GM12878 (cell line): ENCODE results near the gene TSC22D3. TPM values are rescaled to one million over a fixed set of nuclear protein-coding genes. Genes with fewer than 3 reads are reported as not detected.

Source experiments
- ATAC-seq: fragments of 200-7000 bp; cut with Tn5 transposase; 3 replicates; pipeline ENCODE4 v1.9.1; 2020; ENCODE audit warnings: mild to moderate bottlenecking, moderate library complexity
- BruUV-seq: library from RNA; stranded (reverse); fragments of 400-500 nt; replicated peaks from 2 replicates; lab custom pipeline; 2021; lab: Mats Ljungman, UMichigan
- CTCF ChIA-PET: fragments of 300-600 bp; sonication (Branson Sonifier 250); formaldehyde crosslinking; extraction: SDS; loops from one replicate; lab custom pipeline; 2021; ENCODE audit warnings: inconsistent platforms; lab: Yijun Ruan, JAX
- POLR2A ChIA-PET: fragments of 350-600 bp; formaldehyde crosslinking; extraction: SDS; loops from one replicate; lab custom pipeline; 2021; ENCODE audit warnings: inconsistent platforms; lab: Charles Lee
- RAD21 ChIA-PET: fragments of 300-600 bp; sonication (Branson Sonifier 250); formaldehyde crosslinking; loops from one replicate; lab custom pipeline; 2023; ENCODE audit warnings: antibody characterized with exemption; ENCODE audit not compliant: unreplicated experiment; lab: Charles Lee
- SMC1A ChIA-PET: fragments of 300-600 bp; sonication (Branson Sonifier 250); formaldehyde crosslinking; loops from one replicate; lab custom pipeline; 2023; ENCODE audit not compliant: unreplicated experiment, uncharacterized antibody; lab: Charles Lee
- DNase-seq: peaks from one replicate; pipeline ENCODE4 v3.0.0-alpha.2; 2011; ENCODE audit warnings: low read depth, low spot score
- FAIRE-seq: peaks from 3 replicates; lab custom pipeline; 2011; peaks lifted over from hg19 to GRCh38; lab: Jason Lieb, UNC
- H2AFZ ChIP-seq: 2 replicates; pipeline ENCODE4 v1.6.0; 2011; ENCODE audit warnings: low read depth, low read length, control low read depth; ENCODE audit not compliant: control insufficient read depth
- H3K27ac ChIP-seq: 2 replicates; pipeline ENCODE4 v1.5.1; 2011; ENCODE audit warnings: control low read depth; ENCODE audit not compliant: control insufficient read depth, insufficient read depth
- H3K27me3 ChIP-seq, 2 experiments: replicated peaks in 1 of 2; 2 replicates each; pipeline versions ENCODE4 v1.6.0 to v1.6.1; 2011; ENCODE audit warnings: low read length in 1 of 2; ENCODE audit not compliant: control insufficient read depth in 2 of 2, insufficient read depth in 2 of 2
- H3K36me3 ChIP-seq, 2 experiments: 2 replicates each; pipeline ENCODE4 v1.5.1; 2011; ENCODE audit warnings: low read length in 1 of 2; ENCODE audit not compliant: control insufficient read depth in 2 of 2, insufficient read depth in 2 of 2
- H3K4me1 ChIP-seq: 2 replicates; pipeline ENCODE4 v1.6.1; 2011; ENCODE audit warnings: mild to moderate bottlenecking, low read length, moderate library complexity, mixed read lengths; ENCODE audit not compliant: control insufficient read depth, insufficient read depth
- H3K4me2 ChIP-seq: 2 replicates; pipeline ENCODE4 v1.6.0; 2011; ENCODE audit warnings: control low read depth; ENCODE audit not compliant: control insufficient read depth, insufficient read depth
- H3K4me3 ChIP-seq: fragments of 200-600 bp; sonication (generic); 2 replicates; pipeline ENCODE4 v1.5.1; 2016
- H3K79me2 ChIP-seq: 2 replicates; pipeline ENCODE4 v1.6.0; 2011; ENCODE audit warnings: low read length; ENCODE audit not compliant: control insufficient read depth, insufficient read depth
- H3K9ac ChIP-seq: 2 replicates; pipeline ENCODE4 v1.8.0; 2011; ENCODE audit warnings: low read length, control low read depth, mixed read lengths; ENCODE audit not compliant: control insufficient read depth, insufficient read depth
- H3K9me3 ChIP-seq: replicated peaks from 3 replicates; pipeline ENCODE4 v1.5.1; 2011; ENCODE audit warnings: mild to moderate bottlenecking, low read length; ENCODE audit not compliant: control insufficient read depth, insufficient read depth
- H4K20me1 ChIP-seq: 2 replicates; pipeline ENCODE4 v1.6.0; 2011; ENCODE audit not compliant: control insufficient read depth, insufficient read depth
- KAT2A ChIP-seq: conservative IDR thresholded peaks from 2 replicates; pipeline ENCODE4 v1.6.1; 2011; ENCODE audit warnings: low read depth, low read length; ENCODE audit not compliant: control insufficient read depth
- WGBS: methylation state at CpG from one replicate; pipeline ENCODE4 v1.1.6; 2016; ENCODE audit warnings: low lambda C conversion rate; ENCODE audit not compliant: insufficient replicate concordance, insufficient coverage; ENCODE audit errors: missing lambda C conversion rate; 5-methylcytosine and 5-hydroxymethylcytosine counted together
- in situ Hi-C: fragments of 300-500 bp; cut with MboI; formaldehyde crosslinking; loops from 9 replicates; pipeline ENCODE4 v1.14.3; 2018; ENCODE audit warnings: mixed read lengths
- intact Hi-C: fragments of 100-400 bp; cut with micrococcal nuclease; formaldehyde crosslinking; loops from one replicate; pipeline ENCODE4 v1.14.2; 2022; ENCODE audit not compliant: unreplicated experiment
- polyA plus RNA-seq, 11 experiments: library from polyadenylated mRNA; depleted of rRNA in 4 of 11; unstranded in 6 of 11; stranded (reverse) in 5 of 11; fragments of >200 nt; fragmentation: Nextera tagmentation in 4 of 11; fragmentation: Illumina TruSeq in 1 of 11; extraction: Ambion mirVana in 4 of 11; extraction: Trizol in 1 of 11; gene quantifications; 1 replicate in 1 of 11; 2 replicates in 10 of 11; pipeline versions ENCODE4 v1.2.1 to v1.2.3, GENCODE V29; 2011 to 2016; ENCODE audit warnings: inconsistent platforms in 2 of 11, missing spikeins in 2 of 11, low read depth in 1 of 11
- total RNA-seq, 4 experiments: library from RNA; depleted of rRNA in 3 of 4; stranded (reverse); fragments of >200 nt in 3 of 4; fragmentation: Illumina TruSeq in 1 of 4; extraction: Trizol in 1 of 4; gene quantifications; 2 replicates each; pipeline versions ENCODE4 v1.2.1 to v1.2.3, GENCODE V29; 2013 to 2021
- TF ChIP-seq, protein P1 (sequence below): fragments of 450-650 bp; IDR thresholded peaks from 2 replicates; pipeline ENCODE4 v1.6.1; 2016; ENCODE audit warnings: mild to moderate bottlenecking

The TSC22D3 gene
- total and polyA plus RNA-seq, 10 of the 15 experiments (the other 5 are each of a cell fraction or from before 2014, with no cell fraction given): 4.6 to 122 (median 16.1) TPM

DNA sequence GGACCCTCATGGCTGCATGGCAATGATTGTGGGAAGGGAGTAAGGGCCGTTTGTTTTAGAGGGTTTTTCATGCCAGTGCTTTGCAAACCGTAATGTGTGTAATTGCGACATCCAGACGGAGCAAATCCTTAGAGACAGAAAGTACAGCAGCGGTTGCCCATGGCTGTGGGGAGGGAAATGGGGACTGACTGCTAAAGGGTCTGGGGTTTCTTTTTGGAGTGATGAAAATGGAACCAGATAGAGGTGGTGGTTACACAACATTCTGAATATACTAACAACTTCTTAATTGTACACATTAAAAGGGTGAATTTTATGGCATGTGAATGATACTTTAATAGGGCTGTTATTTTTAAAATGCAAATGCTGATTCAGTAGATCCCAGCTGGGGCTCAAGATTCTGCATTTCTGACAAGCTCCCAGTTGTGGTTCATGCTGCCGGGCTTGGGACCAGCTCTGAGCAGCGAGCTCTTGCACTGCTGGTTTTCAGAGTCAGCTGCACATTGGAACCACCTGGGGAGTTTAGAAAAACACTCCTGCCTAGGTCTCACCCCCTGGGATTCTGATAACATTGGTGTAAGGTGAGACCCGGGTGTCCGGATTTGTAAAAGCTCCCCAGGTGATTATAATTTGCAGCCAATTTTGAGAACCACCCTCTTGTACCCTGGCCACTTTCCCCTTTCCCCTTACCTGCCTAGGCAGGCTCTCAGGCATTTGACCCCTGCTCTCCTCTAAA, 99.6 kb downstream of the TSC22D3 start:
- no peak overlapping the region for H2AFZ ChIP-seq
- no peaks in the 10 kb centered on the region; a peak in 1 of 4 replicates for H3K27me3 ChIP-seq
- FAIRE-seq: no peak
- DNase-seq: no peak
- TF ChIP-seq KAT2A: no peak
- TF ChIP-seq, protein P1, sequence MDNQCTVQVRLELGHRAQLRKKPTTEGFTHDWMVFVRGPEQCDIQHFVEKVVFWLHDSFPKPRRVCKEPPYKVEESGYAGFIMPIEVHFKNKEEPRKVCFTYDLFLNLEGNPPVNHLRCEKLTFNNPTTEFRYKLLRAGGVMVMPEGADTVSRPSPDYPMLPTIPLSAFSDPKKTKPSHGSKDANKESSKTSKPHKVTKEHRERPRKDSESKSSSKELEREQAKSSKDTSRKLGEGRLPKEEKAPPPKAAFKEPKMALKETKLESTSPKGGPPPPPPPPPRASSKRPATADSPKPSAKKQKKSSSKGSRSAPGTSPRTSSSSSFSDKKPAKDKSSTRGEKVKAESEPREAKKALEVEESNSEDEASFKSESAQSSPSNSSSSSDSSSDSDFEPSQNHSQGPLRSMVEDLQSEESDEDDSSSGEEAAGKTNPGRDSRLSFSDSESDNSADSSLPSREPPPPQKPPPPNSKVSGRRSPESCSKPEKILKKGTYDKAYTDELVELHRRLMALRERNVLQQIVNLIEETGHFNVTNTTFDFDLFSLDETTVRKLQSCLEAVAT: peak; percentile 32; the same call in 1 of the 2 replicates
- in situ Hi-C loops (loop anchor here (5.0 kb wide), 1 partner anchor 36 kb away; no protein-coding TSS in a partner anchor), intact Hi-C loops (loop anchor here (5.0 kb wide), 1 partner anchor 559 kb away; the partner anchor contains the start of gene RBM41)
- ChIA-PET RAD21 (interaction anchor here (0.8 to 11.2 kb wide), 9 partner anchors 9 to 100 kb away, joined by 3 to 444 read pairs (median 17); partner anchors contain the start of genes NCBP2L and TSC22D3), POLR2A (interaction anchor here (1.0 to 10.5 kb wide), 5 partner anchors 8 to 38 kb away, joined by 3 to 287 read pairs (median 4); no protein-coding TSS in a partner anchor), CTCF (interaction anchor here (1.3 to 8.6 kb wide), 7 partner anchors 9 to 100 kb away, joined by 4 to 273 read pairs (median 13); partner anchors contain the start of genes NCBP2L and TSC22D3), SMC1A (interaction anchor here (0.6 to 8.6 kb wide), 8 partner anchors 10 to 100 kb away, joined by 3 to 425 read pairs (median 13); partner anchors contain the start of genes NCBP2L, PRPS1 and TSC22D3)
- H3K36me3 ChIP-seq: no peaks in the 10 kb centered on the region
- H3K4me1 ChIP-seq: peaks cover 22% of the 10 kb centered on the region
- TSS peak; percentile 79 for BruUV-seq
- no peaks in the 10 kb centered on the region for H3K9me3 ChIP-seq
- 25% methylated on average over 9 of the region's 9 CpGs for WGBS
- peak overlapping the region; percentile 78 for H3K9ac ChIP-seq
- H4K20me1 ChIP-seq: no peaks in the 10 kb centered on the region
- H3K4me2 ChIP-seq: peak overlapping the region; percentile 61
- peak; percentile 5; the same call in 1 of the 3 replicates for ATAC-seq
- H3K27ac ChIP-seq: peak overlapping the region; percentile 57
- peaks cover 4% of the 10 kb centered on the region for H3K79me2 ChIP-seq
- H3K4me3 ChIP-seq: peak overlapping the region; percentile 54
